Ovary (tissue), 3 donors: ENCODE data around the gene DNASE1L3.

Experiments
- EP300 ChIP-seq: sonication (generic); formaldehyde crosslinking; IDR thresholded peaks from one replicate; pipeline ENCODE4 v1.6.1; 2017; ENCODE audit warnings: antibody characterized with exemption
- POLR2A ChIP-seq: fragments of 450-650 bp; IDR thresholded peaks from one replicate; pipeline ENCODE4 v1.6.1; 2017; ENCODE audit warnings: antibody characterized with exemption, mild to moderate bottlenecking, moderate library complexity
- TF ChIP-seq, protein P1 (sequence below), 3 donors: fragments of 450-650 bp in 2 of 3; fragments of 200-600 bp in 1 of 3; IDR thresholded peaks; one replicate each; pipeline versions ENCODE4 v1.5.1 to v1.8.0; 2016 to 2022; ENCODE audit warnings: antibody characterized with exemption in 3 of 3, mild to moderate bottlenecking in 1 of 3
- donor health status: DM: no; HTN: no; CAD: no.

DNA sequence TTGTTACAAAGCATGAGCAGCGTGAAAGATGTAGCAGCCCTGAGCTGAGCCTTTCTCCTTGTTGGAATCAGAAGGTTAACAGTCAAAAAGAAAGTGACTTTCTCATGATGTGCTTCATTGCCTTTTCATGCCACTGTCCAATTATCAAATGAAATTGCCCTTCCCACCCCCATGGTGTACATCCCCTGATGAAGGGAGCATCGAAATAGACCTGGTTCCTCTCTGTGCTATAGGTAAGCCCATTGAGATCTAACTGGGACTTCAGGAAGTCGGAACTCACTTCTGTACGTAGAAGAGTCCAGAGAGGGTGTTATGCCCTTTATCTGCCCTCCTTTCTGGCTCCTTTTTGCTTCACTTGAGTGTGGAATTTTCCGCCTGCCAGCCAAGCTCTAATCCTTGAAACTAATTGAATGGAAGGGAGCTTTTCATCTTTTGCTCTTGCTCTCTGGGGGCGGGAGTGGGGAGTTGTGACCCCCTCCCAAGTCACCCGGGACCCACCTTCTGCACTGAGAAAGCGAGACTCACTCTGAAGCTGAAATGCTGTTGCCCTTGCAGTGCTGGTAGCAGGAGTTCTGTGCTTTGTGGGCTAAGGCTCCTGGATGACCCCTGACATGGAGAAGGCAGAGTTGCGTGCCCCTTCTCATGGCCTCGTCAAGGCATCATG, 47.8 kb upstream of the DNASE1L3 start:
- TF ChIP-seq, protein P1, sequence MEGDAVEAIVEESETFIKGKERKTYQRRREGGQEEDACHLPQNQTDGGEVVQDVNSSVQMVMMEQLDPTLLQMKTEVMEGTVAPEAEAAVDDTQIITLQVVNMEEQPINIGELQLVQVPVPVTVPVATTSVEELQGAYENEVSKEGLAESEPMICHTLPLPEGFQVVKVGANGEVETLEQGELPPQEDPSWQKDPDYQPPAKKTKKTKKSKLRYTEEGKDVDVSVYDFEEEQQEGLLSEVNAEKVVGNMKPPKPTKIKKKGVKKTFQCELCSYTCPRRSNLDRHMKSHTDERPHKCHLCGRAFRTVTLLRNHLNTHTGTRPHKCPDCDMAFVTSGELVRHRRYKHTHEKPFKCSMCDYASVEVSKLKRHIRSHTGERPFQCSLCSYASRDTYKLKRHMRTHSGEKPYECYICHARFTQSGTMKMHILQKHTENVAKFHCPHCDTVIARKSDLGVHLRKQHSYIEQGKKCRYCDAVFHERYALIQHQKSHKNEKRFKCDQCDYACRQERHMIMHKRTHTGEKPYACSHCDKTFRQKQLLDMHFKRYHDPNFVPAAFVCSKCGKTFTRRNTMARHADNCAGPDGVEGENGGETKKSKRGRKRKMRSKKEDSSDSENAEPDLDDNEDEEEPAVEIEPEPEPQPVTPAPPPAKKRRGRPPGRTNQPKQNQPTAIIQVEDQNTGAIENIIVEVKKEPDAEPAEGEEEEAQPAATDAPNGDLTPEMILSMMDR (IDR thresholded peaks at IDR 0.05): no peak
- TF ChIP-seq POLR2A: no peak
- no peak for TF ChIP-seq EP300
